GM12892 (cell line): Measurements from ENCODE around the gene MTSS2.

Source experiments
- POLR2A ChIP-seq: IDR thresholded peaks from 2 replicates; pipeline ENCODE4 v1.6.1; 2011; ENCODE audit warnings: low read depth, low read length, control low read depth
- POLR2AphosphoS5 ChIP-seq: IDR thresholded peaks from 2 replicates; pipeline ENCODE4 v1.6.1; 2011; ENCODE audit warnings: low read depth, low read length, control low read depth

DNA sequence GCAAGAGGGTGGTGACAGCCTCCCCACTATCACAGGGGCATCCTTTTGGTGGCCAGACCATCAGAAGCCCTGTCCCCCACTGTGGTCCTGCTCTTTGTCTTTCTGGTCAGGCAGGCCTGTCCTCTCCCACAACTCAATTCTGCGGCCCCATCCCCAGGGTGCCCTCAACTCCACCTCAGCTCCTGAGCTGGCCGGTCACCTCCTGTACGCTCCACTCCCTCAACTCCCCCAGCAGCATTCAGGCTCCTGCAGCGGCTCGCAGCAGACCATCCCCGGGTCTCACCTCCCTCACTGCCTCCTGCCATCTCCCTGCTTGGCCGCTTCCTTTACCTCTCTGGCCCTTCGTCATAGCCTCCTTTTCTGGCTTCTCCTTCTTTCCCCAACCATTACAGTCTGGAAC is 43.4 kb upstream of the MTSS2 start:
- TF ChIP-seq POLR2AphosphoS5, result no peak
- no peak for TF ChIP-seq POLR2A
